Liver (tissue), 3 donors: ENCODE results near the gene MAP4K4.

Experiments
- TAF1 ChIP-seq: conservative IDR thresholded peaks from 2 replicates; pipeline ENCODE4 v1.6.1; 2016; ENCODE audit warnings: antibody characterized with exemption, mild to moderate bottlenecking
- YY1 ChIP-seq: IDR thresholded peaks from 2 replicates; pipeline ENCODE4 v1.6.1; 2016; ENCODE audit warnings: antibody characterized with exemption, mild to moderate bottlenecking
- TF ChIP-seq, protein P1 (sequence below): fragments of 150-350 bp; IDR thresholded peaks from 2 replicates; pipeline ENCODE4 v1.5.1; 2017; ENCODE audit warnings: improper control_type of control experiment, low read depth, low read length; ENCODE audit not compliant: missing input control
- donor health status: healthy.
- donor health status: healthy.

GRCh38 chr2:101848769-101849410 lies 151.4 kb downstream of the MAP4K4 start:
- TF ChIP-seq YY1 (no peak), TAF1 (no peak)
- TF ChIP-seq, protein P1, sequence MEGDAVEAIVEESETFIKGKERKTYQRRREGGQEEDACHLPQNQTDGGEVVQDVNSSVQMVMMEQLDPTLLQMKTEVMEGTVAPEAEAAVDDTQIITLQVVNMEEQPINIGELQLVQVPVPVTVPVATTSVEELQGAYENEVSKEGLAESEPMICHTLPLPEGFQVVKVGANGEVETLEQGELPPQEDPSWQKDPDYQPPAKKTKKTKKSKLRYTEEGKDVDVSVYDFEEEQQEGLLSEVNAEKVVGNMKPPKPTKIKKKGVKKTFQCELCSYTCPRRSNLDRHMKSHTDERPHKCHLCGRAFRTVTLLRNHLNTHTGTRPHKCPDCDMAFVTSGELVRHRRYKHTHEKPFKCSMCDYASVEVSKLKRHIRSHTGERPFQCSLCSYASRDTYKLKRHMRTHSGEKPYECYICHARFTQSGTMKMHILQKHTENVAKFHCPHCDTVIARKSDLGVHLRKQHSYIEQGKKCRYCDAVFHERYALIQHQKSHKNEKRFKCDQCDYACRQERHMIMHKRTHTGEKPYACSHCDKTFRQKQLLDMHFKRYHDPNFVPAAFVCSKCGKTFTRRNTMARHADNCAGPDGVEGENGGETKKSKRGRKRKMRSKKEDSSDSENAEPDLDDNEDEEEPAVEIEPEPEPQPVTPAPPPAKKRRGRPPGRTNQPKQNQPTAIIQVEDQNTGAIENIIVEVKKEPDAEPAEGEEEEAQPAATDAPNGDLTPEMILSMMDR: no peak
